ENCODE data around the gene OTOS.

Gene OTOS

GRCh38 chr2:240168546-240169361 is 28.3 kb upstream of the OTOS start:
- H3K27ac ChIP-seq, result no peak overlapping the region
- no peak overlapping the region for H3K4me3 ChIP-seq

GRCh38 chr2:240168041-240168440 is 27.6 kb upstream of the OTOS start:
- H3K27ac ChIP-seq, result no peak overlapping the region
- no peak overlapping the region for H3K4me3 ChIP-seq

GRCh38 chr2:240167588-240167880 is 27.1 kb upstream of the OTOS start:
- no peak overlapping the region for H3K4me3 ChIP-seq

GRCh38 chr2:240166761-240167587 is 26.5 kb upstream of the OTOS start:
- Histone ChIP-seq H3K4me3 (no peak overlapping the region), H3K27ac (no peak overlapping the region)

More at GRCh38 chr2:240167588-240167880, 27.1 kb upstream of the OTOS start:
- H3K27ac ChIP-seq, result no peak overlapping the region

GRCh38 chr2:240166191-240166590 is 25.7 kb upstream of the OTOS start:
- H3K4me3 ChIP-seq, result no peak overlapping the region
- H3K27ac ChIP-seq, result no peak overlapping the region

- Histone ChIP-seq H3K27ac (no peak overlapping the region), H3K4me3 (no peak overlapping the region)
These were observed 25.2 kb upstream of the OTOS start for GRCh38 chr2:240165661-240166060.

- Histone ChIP-seq H3K4me3 (no peak overlapping the region), H3K27ac (no peak overlapping the region)
These were observed 24.6 kb upstream of the OTOS start for GRCh38 chr2:240165034-240165433.

- no peak overlapping the region for H3K4me3 ChIP-seq
- H3K27ac ChIP-seq, result no peak overlapping the region
These were observed 24.1 kb upstream of the OTOS start for GRCh38 chr2:240164586-240164985.

- Histone ChIP-seq H3K27ac (no peak overlapping the region), H3K4me3 (no peak overlapping the region)
These were observed 23.6 kb upstream of the OTOS start for GRCh38 chr2:240163844-240164574.

GRCh38 chr2:240162939-240163714 is 22.7 kb upstream of the OTOS start:
- no peak overlapping the region for H3K27ac ChIP-seq
- H3K4me3 ChIP-seq, result no peak overlapping the region

GRCh38 chr2:240162531-240162930 is 22.1 kb upstream of the OTOS start:
- Histone ChIP-seq H3K4me3 (no peak overlapping the region), H3K27ac (no peak overlapping the region)

- Histone ChIP-seq H3K27ac (no peak overlapping the region), H3K4me3 (no peak overlapping the region)
These were observed 21.6 kb upstream of the OTOS start for GRCh38 chr2:240162032-240162431.

GRCh38 chr2:240161087-240161750 is 20.8 kb upstream of the OTOS start:
- Histone ChIP-seq H3K4me3 (no peak overlapping the region), H3K27ac (no peak overlapping the region)

- no peak overlapping the region for H3K4me3 ChIP-seq
- H3K27ac ChIP-seq, result no peak overlapping the region
These were observed 20.0 kb upstream of the OTOS start for GRCh38 chr2:240160291-240161086.

- Histone ChIP-seq H3K27ac (no peak overlapping the region), H3K4me3 (no peak overlapping the region)
These were observed 18.9 kb upstream of the OTOS start for GRCh38 chr2:240159251-240159839.

GRCh38 chr2:240157147-240157470 is 16.7 kb upstream of the OTOS start:
- no peak overlapping the region for H3K27ac ChIP-seq
- no peak overlapping the region for H3K4me3 ChIP-seq

GRCh38 chr2:240156435-240157146 is 16.1 kb upstream of the OTOS start:
- Histone ChIP-seq H3K27ac (no peak overlapping the region), H3K4me3 (no peak overlapping the region)

Data from skin epidermis (tissue), 12 donors.